Upper lobe of right lung (tissue), 1 donor: ENCODE results near the gene KAZALD1. TPM values are rescaled to one million over a fixed set of nuclear protein-coding genes. Genes with fewer than 3 reads are reported as not detected.

Experiments
- ATAC-seq: fragments of 200-7000 bp; cut with Tn5 transposase; one replicate; pipeline ENCODE4 v1.9.1; 2020; ENCODE audit warnings: mild to moderate bottlenecking, moderate library complexity
- DNase-seq: peaks from one replicate; pipeline ENCODE4 v3.0.0-alpha.2; 2020
- H3K27ac ChIP-seq: fragments of 200-600 bp; one replicate; pipeline ENCODE4 v1.8.0; 2022
- H3K27me3 ChIP-seq: fragments of 200-600 bp; one replicate; pipeline ENCODE4 v1.8.0; 2022; ENCODE audit warnings: mild to moderate bottlenecking
- H3K36me3 ChIP-seq: fragments of 200-600 bp; one replicate; pipeline ENCODE4 v1.8.0; 2022
- H3K4me1 ChIP-seq: fragments of 200-600 bp; one replicate; pipeline ENCODE4 v1.8.0; 2022
- H3K4me3 ChIP-seq: fragments of 200-600 bp; one replicate; pipeline ENCODE4 v1.8.0; 2022; ENCODE audit warnings: mild to moderate bottlenecking
- H3K9me3 ChIP-seq: fragments of 200-600 bp; one replicate; pipeline ENCODE4 v1.8.0; 2022
- CTCF ChIP-seq: fragments of 200-600 bp; IDR thresholded peaks from one replicate; pipeline ENCODE4 v1.8.0; 2022; ENCODE audit warnings: antibody characterized with exemption
- intact Hi-C: fragments of 100-400 bp; cut with DNase I; formaldehyde crosslinking; loops from one replicate; pipeline ENCODE4 v1.11.0; 2022
- total RNA-seq: library from RNA; stranded (reverse); fragmentation: NEBNext Ultra II Directional; extraction: Animal tissue kit (Norgen Biotek cat#: 25700); gene quantifications from one replicate; pipeline ENCODE4 v1.2.1, GENCODE V29; 2021
- donor health status: DM: no; HTN: yes; CAD: no; lungs with severe emphysema.

Gene KAZALD1
- total RNA-seq, 1 donor from 2014 or later, result 8.4 TPM

GRCh38 chr10:101046332-101047238, 15.2 kb upstream of the KAZALD1 start:
- no peaks in the 10 kb centered on the region for H3K9me3 ChIP-seq
- peaks cover 51% of the 10 kb centered on the region for H3K27me3 ChIP-seq
- ATAC-seq (no peak), DNase-seq (no peak)
- no peaks in the 10 kb centered on the region for H3K36me3 ChIP-seq
- intact Hi-C loops, result no loop called here
- H3K4me3 ChIP-seq, result no peak overlapping the region
- H3K27ac ChIP-seq, result no peak overlapping the region
- H3K4me1 ChIP-seq, result peaks cover 26% of the 10 kb centered on the region
- TF ChIP-seq CTCF, result no peak

- Histone ChIP-seq H3K4me1 (peaks cover 22% of the 10 kb centered on the region), H3K36me3 (no peaks in the 10 kb centered on the region), H3K27ac (no peak overlapping the region), H3K4me3 (no peak overlapping the region), H3K9me3 (no peaks in the 10 kb centered on the region), H3K27me3 (peaks cover 51% of the 10 kb centered on the region)
- no peak for TF ChIP-seq CTCF
- ATAC-seq (no peak), DNase-seq (no peak)
- intact Hi-C loops, result no loop called here
Observed at GRCh38 chr10:101047268-101047667, 14.5 kb upstream of the KAZALD1 start.

GRCh38 chr10:101047961-101048892, 13.6 kb upstream of the KAZALD1 start:
- Histone ChIP-seq H3K27me3 (peaks cover 51% of the 10 kb centered on the region), H3K4me3 (no peak overlapping the region), H3K36me3 (no peaks in the 10 kb centered on the region), H3K27ac (no peak overlapping the region), H3K9me3 (no peaks in the 10 kb centered on the region), H3K4me1 (peaks cover 15% of the 10 kb centered on the region)
- DNase-seq, result no peak
- no peak for ATAC-seq
- no peak for TF ChIP-seq CTCF
- intact Hi-C loops, result no loop called here

GRCh38 chr10:101050208-101051069, 11.3 kb upstream of the KAZALD1 start:
- Histone ChIP-seq H3K27me3 (peaks cover 51% of the 10 kb centered on the region), H3K4me3 (no peak overlapping the region), H3K27ac (no peak overlapping the region), H3K9me3 (no peaks in the 10 kb centered on the region), H3K36me3 (no peaks in the 10 kb centered on the region), H3K4me1 (peaks cover 9% of the 10 kb centered on the region)
- intact Hi-C loops, result no loop called here
- TF ChIP-seq CTCF, result peak; percentile 77
- DNase-seq (peak; percentile 86), ATAC-seq (peak; percentile 90)

DNA sequence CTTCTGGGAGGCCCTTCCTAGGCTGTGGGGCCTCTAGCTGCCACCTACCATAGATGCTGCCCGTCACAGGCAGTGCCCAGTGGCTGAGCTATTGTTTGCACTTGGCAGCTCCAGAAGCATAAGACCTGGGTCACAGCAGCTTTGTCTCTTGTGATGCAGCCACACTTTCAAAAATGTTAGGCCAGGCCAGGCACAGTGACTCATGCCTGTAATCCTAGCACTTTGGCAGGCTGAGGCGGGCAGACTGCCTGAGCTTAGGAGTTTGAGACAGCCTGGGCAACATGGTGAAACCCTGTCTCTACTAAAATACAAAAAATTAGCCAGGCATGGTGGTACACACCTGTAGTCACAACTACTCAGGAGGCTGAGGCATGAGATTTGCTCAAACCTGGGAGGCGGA, 9.5 kb upstream of the KAZALD1 start:
- no peak for TF ChIP-seq CTCF
- no peak overlapping the region for H3K27ac ChIP-seq
- H3K9me3 ChIP-seq, result no peaks in the 10 kb centered on the region
- DNase-seq, result peak; percentile 27
- H3K36me3 ChIP-seq, result no peaks in the 10 kb centered on the region
- H3K4me1 ChIP-seq, result peaks cover 9% of the 10 kb centered on the region
- no peak overlapping the region for H3K4me3 ChIP-seq
- ATAC-seq, result no peak
- intact Hi-C loops, result no loop called here
- H3K27me3 ChIP-seq, result peaks cover 41% of the 10 kb centered on the region
